HG03064 (cell line): ENCODE measurements around the gene LRRK1.

Source experiments
- ATAC-seq: cut with Tn5 transposase; IDR thresholded peaks from one replicate; pipeline ENCODE4 v1.9.1; 2021; ENCODE audit warnings: low read depth; ENCODE audit not compliant: unreplicated experiment

Gene LRRK1

GRCh38 chr15:101036189-101036588, 117.0 kb downstream of the LRRK1 start:
- ATAC-seq: no peak

- ATAC-seq: no peak
Measured at GRCh38 chr15:101037090-101037830, 118.1 kb downstream of the LRRK1 start.

GRCh38 chr15:101038327-101039003, 119.3 kb downstream of the LRRK1 start:
- no peak for ATAC-seq

- ATAC-seq: no peak
Measured at GRCh38 chr15:101039461-101039860, 120.3 kb downstream of the LRRK1 start.

- no peak for ATAC-seq
Measured at GRCh38 chr15:101042320-101042719, 123.2 kb downstream of the LRRK1 start.

- ATAC-seq: no peak
Measured at GRCh38 chr15:101043011-101043410, 123.9 kb downstream of the LRRK1 start.

- no peak for ATAC-seq
Measured at GRCh38 chr15:101043911-101044624, 124.9 kb downstream of the LRRK1 start.

- ATAC-seq: no peak
Measured at GRCh38 chr15:101044625-101045235, 125.6 kb downstream of the LRRK1 start.

GRCh38 chr15:101045236-101045646, 126.1 kb downstream of the LRRK1 start:
- ATAC-seq: no peak

- ATAC-seq: no peak
Measured at GRCh38 chr15:101045835-101046691, 126.9 kb downstream of the LRRK1 start.

GRCh38 chr15:101046826-101047225, 127.7 kb downstream of the LRRK1 start:
- no peak for ATAC-seq

GRCh38 chr15:101047301-101047781, 128.2 kb downstream of the LRRK1 start:
- no peak for ATAC-seq

GRCh38 chr15:101048176-101048575, 129.0 kb downstream of the LRRK1 start:
- no peak for ATAC-seq

GRCh38 chr15:101048581-101049030, 129.4 kb downstream of the LRRK1 start:
- no peak for ATAC-seq

- no peak for ATAC-seq
Measured at GRCh38 chr15:101049282-101049681, 130.1 kb downstream of the LRRK1 start.

GRCh38 chr15:101049856-101050622, 130.9 kb downstream of the LRRK1 start:
- no peak for ATAC-seq

GRCh38 chr15:101050623-101051290, 131.6 kb downstream of the LRRK1 start:
- ATAC-seq: no peak

GRCh38 chr15:101051291-101052030, 132.3 kb downstream of the LRRK1 start:
- no peak for ATAC-seq
